NCI-H1417 treated with DMSO at 0.1 percent for 48 hours (cell line): ENCODE data around the gene ZNF592.
"Not testable (repeated sequence)": the region's sequence is repeated elsewhere in the genome, so short reads cannot be mapped to it uniquely, and the experiment has no call there.

Experiments
- DNase-seq: peaks from one replicate; lab custom pipeline; 2025; lab: John Stamatoyannopoulos, UW

ZNF592 gene

GRCh38 chr15:84748274-84749110 lies at the start of gene ZNF592:
Gene ZNF592 (plus strand): TSS chr15:84748592. CDS start chr15:84782676, 34,084 bp downstream.
- no peak for DNase-seq

- DNase-seq: no peak
These were observed 48.7 kb upstream of the ZNF592 start for GRCh38 chr15:84699538-84700191.

GRCh38 chr15:84702961-84703482 lies 45.4 kb upstream of the ZNF592 start:
- DNase-seq: no peak

- DNase-seq: no peak
These were observed 44.6 kb upstream of the ZNF592 start for GRCh38 chr15:84703808-84704207.

GRCh38 chr15:84714372-84714771 lies 34.0 kb upstream of the ZNF592 start:
- no peak for DNase-seq

- DNase-seq: no peak
These were observed 33.6 kb upstream of the ZNF592 start for GRCh38 chr15:84714821-84715220.

GRCh38 chr15:84715441-84716035 lies 32.9 kb upstream of the ZNF592 start:
- no peak for DNase-seq

GRCh38 chr15:84716036-84716732 lies 32.2 kb upstream of the ZNF592 start, which contains the start of gene SEC11A:
Gene SEC11A (minus strand): TSS chr15:84716139. CDS start chr15:84716075, 64 bp downstream.
- peak; percentile 81 for DNase-seq

GRCh38 chr15:84721371-84721770 lies 27.0 kb upstream of the ZNF592 start:
- DNase-seq: no peak

GRCh38 chr15:84722628-84723027 lies 25.8 kb upstream of the ZNF592 start:
- no peak for DNase-seq

- DNase-seq: no peak
These were observed 23.3 kb upstream of the ZNF592 start for GRCh38 chr15:84725001-84725491.

GRCh38 chr15:84727429-84727828 lies 21.0 kb upstream of the ZNF592 start:
- DNase-seq: no peak

- DNase-seq: no peak
These were observed 16.6 kb upstream of the ZNF592 start for GRCh38 chr15:84731774-84732173.

GRCh38 chr15:84734794-84735479 lies 13.5 kb upstream of the ZNF592 start:
- no peak for DNase-seq

GRCh38 chr15:84735480-84736061 lies 12.8 kb upstream of the ZNF592 start:
- DNase-seq: not testable (repeated sequence)

GRCh38 chr15:84736375-84736774 lies 12.0 kb upstream of the ZNF592 start:
- DNase-seq: no peak

- no peak for DNase-seq
These were observed 11.4 kb upstream of the ZNF592 start for GRCh38 chr15:84737005-84737404.

- no peak for DNase-seq
These were observed 7.7 kb upstream of the ZNF592 start for GRCh38 chr15:84740691-84741090.

- no peak for DNase-seq
These were observed 7.3 kb upstream of the ZNF592 start for GRCh38 chr15:84741121-84741520.

GRCh38 chr15:84747416-84748273 lies 747 bp upstream of the ZNF592 start:
- DNase-seq: peak; percentile 36
